PC-3 (cell line): ENCODE results near the gene PLEKHS1. TPM values are rescaled to one million over a fixed set of nuclear protein-coding genes. Genes with fewer than 3 reads are reported as not detected.

Experiments
- ATAC-seq: fragments of 200-7000 bp; cut with Tn5 transposase; 2 replicates; pipeline ENCODE4 v1.9.1; 2020; ENCODE audit warnings: mild to moderate bottlenecking, moderate library complexity
- BruUV-seq: library from RNA; stranded (reverse); fragments of 400-500 nt; replicated peaks from 2 replicates; lab custom pipeline; 2021; lab: Mats Ljungman, UMichigan
- CTCF ChIA-PET: fragments of 300-600 bp; sonication (Branson Sonifier 250); formaldehyde crosslinking; loops from one replicate; lab custom pipeline; 2022; ENCODE audit warnings: antibody characterized with exemption; lab: Charles Lee
- POLR2A ChIA-PET: fragments of 300-600 bp; sonication (Branson Sonifier 250); formaldehyde crosslinking; loops from one replicate; lab custom pipeline; 2022; ENCODE audit warnings: antibody characterized with exemption; ENCODE audit not compliant: unreplicated experiment; lab: Charles Lee
- DNase-seq: peaks from one replicate; pipeline ENCODE4 v3.0.0-alpha.2; 2015
- H2AFZ ChIP-seq: fragments of 300-600 bp; sonication (generic); 2 replicates; pipeline ENCODE4 v1.6.0; 2016; ENCODE audit warnings: antibody characterized with exemption, low read length
- H3F3A ChIP-seq: fragments of 300-600 bp; sonication (generic); one replicate; pipeline ENCODE4 v1.6.0; 2017; ENCODE audit warnings: antibody characterized with exemption, low read length, control low read depth, mild to moderate bottlenecking; ENCODE audit not compliant: unreplicated experiment
- H3K27ac ChIP-seq: fragments of 300-600 bp; sonication (generic); 2 replicates; pipeline ENCODE4 v1.5.1; 2016; ENCODE audit warnings: mild to moderate bottlenecking, low read length
- H3K27me3 ChIP-seq: fragments of 300-600 bp; sonication (generic); 2 replicates; pipeline ENCODE4 v1.6.1; 2016; ENCODE audit warnings: low read length, mixed read lengths
- H3K36me3 ChIP-seq: fragments of 300-600 bp; sonication (generic); 2 replicates; pipeline ENCODE4 v1.6.1; 2016; ENCODE audit warnings: low read depth, mixed run types, low read length, mixed read lengths
- H3K4me1 ChIP-seq: fragments of 300-600 bp; sonication (generic); 2 replicates; pipeline ENCODE4 v1.5.1; 2016; ENCODE audit warnings: low read length; ENCODE audit not compliant: insufficient read depth
- H3K4me2 ChIP-seq: fragments of 300-600 bp; sonication (generic); 2 replicates; pipeline ENCODE4 v1.6.0; 2016; ENCODE audit warnings: low read length
- H3K4me3 ChIP-seq: fragments of 300-600 bp; sonication (generic); 2 replicates; pipeline ENCODE4 v1.5.1; 2016; ENCODE audit warnings: mild to moderate bottlenecking, low read length, mixed read lengths
- H3K79me2 ChIP-seq: fragments of 300-600 bp; sonication (generic); 2 replicates; pipeline ENCODE4 v1.6.1; 2017; ENCODE audit warnings: low read length, mixed read lengths
- H3K9ac ChIP-seq: fragments of 300-600 bp; sonication (generic); 2 replicates; pipeline ENCODE4 v1.6.0; 2016; ENCODE audit warnings: mild to moderate bottlenecking, low read length
- H3K9me2 ChIP-seq: fragments of 300-600 bp; sonication (generic); replicated peaks from 2 replicates; pipeline ENCODE4 v1.6.1; 2016; ENCODE audit warnings: mixed run types, low read length, mixed read lengths
- H3K9me3 ChIP-seq: fragments of 300-600 bp; sonication (generic); 2 replicates; pipeline ENCODE4 v1.6.1; 2016; ENCODE audit warnings: low read length, mixed read lengths
- H4K20me1 ChIP-seq: fragments of 300-600 bp; sonication (generic); 2 replicates; pipeline ENCODE4 v1.6.1; 2016; ENCODE audit warnings: low read length, mixed read lengths
- CTCF ChIP-seq: fragments of 300-600 bp; sonication (generic); conservative IDR thresholded peaks from 2 replicates; pipeline ENCODE4 v1.5.1; 2017; ENCODE audit warnings: antibody characterized with exemption, low read depth, mild to moderate bottlenecking, low read length
- EZH2 ChIP-seq: fragments of 300-600 bp; sonication (generic); IDR thresholded peaks from one replicate; pipeline ENCODE4 v1.6.1; 2017; ENCODE audit warnings: antibody characterized with exemption, mild to moderate bottlenecking, low read length; ENCODE audit not compliant: unreplicated experiment
- EZH2phosphoT487 ChIP-seq: fragments of 300-600 bp; sonication (generic); IDR thresholded peaks from 2 replicates; pipeline ENCODE4 v1.6.1; 2018; ENCODE audit warnings: mild to moderate bottlenecking, antibody characterized with exemption, low read length, borderline replicate concordance
- intact Hi-C: fragments of 100-400 bp; cut with micrococcal nuclease; formaldehyde crosslinking; loops from 2 replicates; pipeline ENCODE4 v1.9.0; 2023
- total RNA-seq: library from RNA; depleted of rRNA; stranded (reverse); fragments of >200 nt; gene quantifications from 2 replicates; pipeline ENCODE4 v1.2.3, GENCODE V29; 2014

PLEKHS1 gene
- total RNA-seq, 1 experiment from 2014 or later: not detected

DNA sequence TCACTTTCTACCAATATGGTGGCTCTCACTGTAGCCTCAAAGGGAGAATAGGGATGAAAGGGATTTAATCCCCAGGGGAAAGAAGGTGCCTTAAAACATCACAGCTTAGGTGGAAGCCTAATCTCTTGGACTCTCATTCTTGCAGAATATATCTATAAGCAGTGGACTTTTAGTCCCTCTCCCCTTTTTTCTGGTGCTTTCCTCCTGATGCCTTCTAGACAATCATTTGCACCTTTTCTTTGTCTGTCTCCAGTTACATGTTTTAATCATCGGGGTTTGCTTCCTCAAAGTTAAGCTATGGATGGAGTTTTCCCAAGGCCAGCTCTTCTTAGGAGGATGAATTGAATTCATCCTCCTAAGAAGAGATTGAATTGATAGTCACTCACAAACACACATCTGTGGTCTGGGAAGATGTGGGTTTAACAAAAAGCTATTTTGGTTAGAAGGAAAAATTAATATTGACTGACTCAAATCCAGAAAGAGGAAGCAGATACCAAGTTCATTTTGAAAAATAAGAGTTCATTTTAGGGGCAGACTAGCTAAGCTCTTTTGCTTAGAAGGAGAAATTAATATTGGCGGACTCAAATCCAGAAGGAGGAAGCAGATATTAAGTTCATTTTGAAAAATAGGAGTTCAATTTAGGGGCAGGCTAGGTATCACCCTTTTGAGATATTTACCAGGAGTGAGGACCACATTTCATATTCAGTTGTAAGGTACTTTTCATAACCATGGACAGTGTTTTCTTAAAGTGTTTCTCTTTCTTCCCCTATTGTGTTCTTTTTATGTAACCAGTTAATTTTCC lies 35.2 kb upstream of the PLEKHS1 start:
- Histone ChIP-seq H3K27me3 (no peaks in the 10 kb centered on the region), H3K4me3 (no peak overlapping the region), H3F3A (no peaks in the 10 kb centered on the region), H3K36me3 (no peaks in the 10 kb centered on the region), H3K9me3 (no peaks in the 10 kb centered on the region), H3K79me2 (no peaks in the 10 kb centered on the region), H3K27ac (no peak overlapping the region), H3K9me2 (no peaks in the 10 kb centered on the region), H3K4me1 (no peaks in the 10 kb centered on the region), H3K4me2 (no peak overlapping the region), H4K20me1 (no peaks in the 10 kb centered on the region), H3K9ac (no peak overlapping the region), H2AFZ (no peak overlapping the region)
- DNase-seq (no peak), ATAC-seq (no peak)
- TF ChIP-seq EZH2phosphoT487 (no peak), EZH2 (no peak), CTCF (no peak)
- CTCF ChIA-PET: interaction anchor here (0.5 kb wide), 1 partner anchor 12 kb away, joined by 6 read pairs; no protein-coding TSS in a partner anchor
- no TSS peak for BruUV-seq
- intact Hi-C loops: no loop called here
- POLR2A ChIA-PET: no interaction called here

GRCh38 chr10:113718969-113719822 lies 32.3 kb upstream of the PLEKHS1 start:
- BruUV-seq: no TSS peak
- Histone ChIP-seq H3K9ac (no peak overlapping the region), H3K27ac (no peak overlapping the region), H3K4me1 (no peaks in the 10 kb centered on the region), H3K9me3 (no peaks in the 10 kb centered on the region), H3K79me2 (no peaks in the 10 kb centered on the region), H2AFZ (no peak overlapping the region), H3K27me3 (no peaks in the 10 kb centered on the region), H3K9me2 (no peaks in the 10 kb centered on the region), H3K36me3 (no peaks in the 10 kb centered on the region), H3K4me2 (no peak overlapping the region), H4K20me1 (no peaks in the 10 kb centered on the region), H3K4me3 (no peak overlapping the region), H3F3A (no peaks in the 10 kb centered on the region)
- TF ChIP-seq CTCF (no peak), EZH2 (no peak), EZH2phosphoT487 (no peak)
- ATAC-seq (no peak), DNase-seq (no peak)
- ChIA-PET CTCF (no interaction called here), POLR2A (no interaction called here)
- intact Hi-C loops: no loop called here

DNA sequence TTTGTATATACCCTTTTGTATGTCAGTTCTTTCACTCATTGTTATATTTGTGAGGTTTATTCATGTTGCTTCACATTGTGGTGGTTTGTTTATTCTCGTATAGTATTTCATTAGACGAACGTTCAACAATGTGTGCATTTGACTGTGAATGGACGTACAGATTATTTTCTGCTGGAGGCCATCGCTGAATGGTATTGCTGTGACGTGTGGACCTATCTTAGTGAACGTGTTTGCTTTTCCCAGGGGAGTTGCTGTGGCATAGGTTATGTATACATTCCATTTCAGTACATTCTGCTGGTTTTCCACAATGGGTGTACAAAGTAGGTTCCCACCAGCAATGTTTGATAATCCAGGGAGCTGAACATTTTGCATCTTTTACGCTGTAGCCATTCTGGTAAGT lies 31.1 kb upstream of the PLEKHS1 start:
- H3K9me3 ChIP-seq: no peaks in the 10 kb centered on the region
- no TSS peak for BruUV-seq
- no peak overlapping the region for H3K4me3 ChIP-seq
- no peaks in the 10 kb centered on the region for H3F3A ChIP-seq
- no peak overlapping the region for H3K4me2 ChIP-seq
- H2AFZ ChIP-seq: no peak overlapping the region
- no peaks in the 10 kb centered on the region for H3K79me2 ChIP-seq
- no peaks in the 10 kb centered on the region for H3K4me1 ChIP-seq
- intact Hi-C loops: no loop called here
- H3K36me3 ChIP-seq: no peaks in the 10 kb centered on the region
- POLR2A ChIA-PET: no interaction called here
- CTCF ChIA-PET: no interaction called here
- DNase-seq (no peak), ATAC-seq (no peak)
- H3K9ac ChIP-seq: no peak overlapping the region
- H3K27me3 ChIP-seq: no peaks in the 10 kb centered on the region
- no peak for TF ChIP-seq CTCF
- no peaks in the 10 kb centered on the region for H4K20me1 ChIP-seq
- no peak overlapping the region for H3K27ac ChIP-seq
- H3K9me2 ChIP-seq: no peaks in the 10 kb centered on the region
